HG03280 (cell line): ENCODE data around the gene CORO1A.
"Not testable (repeated sequence)": the region's sequence is repeated elsewhere in the genome, so short reads cannot be mapped to it uniquely, and the experiment has no call there.

Source experiments
- ATAC-seq: cut with Tn5 transposase; IDR thresholded peaks from one replicate; pipeline ENCODE4 v1.9.1; 2021; ENCODE audit warnings: mild to moderate bottlenecking, moderate library complexity; ENCODE audit not compliant: unreplicated experiment

CORO1A gene

GRCh38 chr16:30199608-30200343, 16.4 kb downstream of the CORO1A start:
- not testable (repeated sequence) for ATAC-seq

- not testable (repeated sequence) for ATAC-seq
Observed at GRCh38 chr16:30205541-30206236, 22.3 kb downstream of the CORO1A start.

GRCh38 chr16:30206252-30206651, 22.9 kb downstream of the CORO1A start:
- not testable (repeated sequence) for ATAC-seq

GRCh38 chr16:30207063-30207704, 23.8 kb downstream of the CORO1A start:
- ATAC-seq: not testable (repeated sequence)

- not testable (repeated sequence) for ATAC-seq
Observed at GRCh38 chr16:30209032-30209431, 25.6 kb downstream of the CORO1A start.

GRCh38 chr16:30211414-30211813, 28.0 kb downstream of the CORO1A start:
- ATAC-seq: not testable (repeated sequence)

- ATAC-seq: not testable (repeated sequence)
Observed at GRCh38 chr16:30217082-30217481, 33.7 kb downstream of the CORO1A start.
